ENCODE data around the gene TXNRD3.

The TXNRD3 gene

GRCh38 chr3:126679831-126680666 is 25.1 kb upstream of the TXNRD3 start:
- TF ChIP-seq, protein P1, sequence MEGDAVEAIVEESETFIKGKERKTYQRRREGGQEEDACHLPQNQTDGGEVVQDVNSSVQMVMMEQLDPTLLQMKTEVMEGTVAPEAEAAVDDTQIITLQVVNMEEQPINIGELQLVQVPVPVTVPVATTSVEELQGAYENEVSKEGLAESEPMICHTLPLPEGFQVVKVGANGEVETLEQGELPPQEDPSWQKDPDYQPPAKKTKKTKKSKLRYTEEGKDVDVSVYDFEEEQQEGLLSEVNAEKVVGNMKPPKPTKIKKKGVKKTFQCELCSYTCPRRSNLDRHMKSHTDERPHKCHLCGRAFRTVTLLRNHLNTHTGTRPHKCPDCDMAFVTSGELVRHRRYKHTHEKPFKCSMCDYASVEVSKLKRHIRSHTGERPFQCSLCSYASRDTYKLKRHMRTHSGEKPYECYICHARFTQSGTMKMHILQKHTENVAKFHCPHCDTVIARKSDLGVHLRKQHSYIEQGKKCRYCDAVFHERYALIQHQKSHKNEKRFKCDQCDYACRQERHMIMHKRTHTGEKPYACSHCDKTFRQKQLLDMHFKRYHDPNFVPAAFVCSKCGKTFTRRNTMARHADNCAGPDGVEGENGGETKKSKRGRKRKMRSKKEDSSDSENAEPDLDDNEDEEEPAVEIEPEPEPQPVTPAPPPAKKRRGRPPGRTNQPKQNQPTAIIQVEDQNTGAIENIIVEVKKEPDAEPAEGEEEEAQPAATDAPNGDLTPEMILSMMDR (IDR thresholded peaks at IDR 0.05; ENCODE audit: insufficient read depth, low read depth, low read length, missing control alignments), result no peak
- H3K4me3 ChIP-seq (ENCODE audit: low read length), result no peak overlapping the region
- DNase-seq (ENCODE audit: low read depth), result no peak

GRCh38 chr3:126679318-126679751 is 24.4 kb upstream of the TXNRD3 start:
- DNase-seq (ENCODE audit: low read depth), result peak; percentile 69
- TF ChIP-seq, protein P1 (IDR thresholded peaks at IDR 0.05; ENCODE audit: insufficient read depth, low read depth, low read length, missing control alignments), result peak; percentile 90
- H3K4me3 ChIP-seq (ENCODE audit: low read length), result no peak overlapping the region

GRCh38 chr3:126678693-126679317 is 23.9 kb upstream of the TXNRD3 start:
- H3K4me3 ChIP-seq (ENCODE audit: low read length), result no peak overlapping the region
- TF ChIP-seq, protein P1 (IDR thresholded peaks at IDR 0.05; ENCODE audit: insufficient read depth, low read depth, low read length, missing control alignments), result no peak
- DNase-seq (ENCODE audit: low read depth), result no peak

DNA sequence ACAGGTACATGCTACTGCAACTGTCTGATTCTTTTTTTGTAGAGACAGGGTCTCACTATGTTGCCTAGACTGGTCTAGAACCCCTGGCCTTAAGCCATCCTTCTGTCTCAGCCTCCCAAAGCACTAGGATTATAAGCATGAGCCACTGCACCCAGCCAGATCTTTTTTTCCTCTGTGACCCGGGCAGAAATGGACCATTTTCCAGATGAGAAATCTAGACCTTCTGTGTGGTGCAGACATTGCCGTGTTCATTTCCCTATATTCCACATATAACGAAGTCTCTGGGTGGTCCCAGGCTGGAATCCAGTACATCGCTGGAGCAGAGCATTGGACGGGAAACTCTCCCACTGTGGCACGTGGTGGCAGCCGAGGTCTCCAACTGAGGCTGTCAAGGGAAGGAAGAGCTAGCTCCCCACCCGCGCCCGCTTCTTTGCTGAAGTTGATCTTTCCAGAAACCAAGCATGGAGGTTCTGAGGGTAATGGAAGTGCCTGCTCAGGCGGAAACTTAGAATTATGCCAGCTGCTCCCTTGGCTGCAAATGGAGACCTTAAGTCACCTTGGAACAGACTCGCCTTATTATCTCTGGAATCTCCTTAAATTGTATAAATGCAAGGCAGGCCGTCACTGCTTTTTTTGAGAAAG is 23.1 kb upstream of the TXNRD3 start:
- TF ChIP-seq, protein P1 (IDR thresholded peaks at IDR 0.05; ENCODE audit: insufficient read depth, low read depth, low read length, missing control alignments), result no peak
- DNase-seq (ENCODE audit: low read depth), result no peak

GRCh38 chr3:126676919-126677705 is 22.2 kb upstream of the TXNRD3 start:
- peak; percentile 33 for DNase-seq (ENCODE audit: low read depth)
- TF ChIP-seq, protein P1 (IDR thresholded peaks at IDR 0.05; ENCODE audit: insufficient read depth, low read depth, low read length, missing control alignments), result no peak
- H3K4me3 ChIP-seq (ENCODE audit: low read length), result no peak overlapping the region

More for the DNA sequence above, 23.1 kb upstream of the TXNRD3 start:
- H3K4me3 ChIP-seq (ENCODE audit: low read length), result no peak overlapping the region

GRCh38 chr3:126672741-126673140 is 17.8 kb upstream of the TXNRD3 start:
- no peak overlapping the region for H3K4me3 ChIP-seq (ENCODE audit: low read length)
- no peak for DNase-seq (ENCODE audit: low read depth)
- TF ChIP-seq, protein P1 (IDR thresholded peaks at IDR 0.05; ENCODE audit: insufficient read depth, low read depth, low read length, missing control alignments), result no peak

All from epithelial cell of esophagus (primary cell).